IPS DF 19.7 (cell line): Measurements from ENCODE around the gene CDC42BPA.
"Not testable (repeated sequence)": the region's sequence is repeated elsewhere in the genome, so short reads cannot be mapped to it uniquely, and the experiment has no call there.

Source experiments
- DNase-seq: peaks from one replicate; pipeline ENCODE4 v3.0.0-alpha.2; 2013; ENCODE audit warnings: low read depth, low spot score

The CDC42BPA gene

GRCh38 chr1:227070638-227071285 lies 247.5 kb downstream of the CDC42BPA start:
- DNase-seq, result no peak

- no peak for DNase-seq
Measured at GRCh38 chr1:227069490-227069889, 248.8 kb downstream of the CDC42BPA start.

DNA sequence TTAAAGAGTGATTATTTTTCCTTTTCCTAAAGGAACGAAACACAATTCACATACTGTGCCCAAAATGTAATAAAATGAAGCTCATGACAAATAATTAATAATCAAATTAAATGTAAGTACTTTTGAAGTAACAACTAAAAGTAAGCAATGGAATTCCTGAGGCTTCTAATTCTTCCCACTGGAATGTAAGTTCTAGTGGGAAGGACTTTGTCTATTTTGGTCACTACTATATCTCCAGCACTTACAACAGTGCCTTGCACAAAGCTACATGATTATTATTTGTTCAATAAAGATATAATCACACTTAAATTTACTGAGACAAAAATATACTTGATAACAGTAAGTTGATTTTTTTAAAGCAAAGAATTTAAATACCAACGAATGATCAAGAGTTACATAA lies 249.4 kb downstream of the CDC42BPA start:
- DNase-seq, result no peak

- no peak for DNase-seq
Measured at GRCh38 chr1:227066999-227067398, 251.3 kb downstream of the CDC42BPA start.

DNA sequence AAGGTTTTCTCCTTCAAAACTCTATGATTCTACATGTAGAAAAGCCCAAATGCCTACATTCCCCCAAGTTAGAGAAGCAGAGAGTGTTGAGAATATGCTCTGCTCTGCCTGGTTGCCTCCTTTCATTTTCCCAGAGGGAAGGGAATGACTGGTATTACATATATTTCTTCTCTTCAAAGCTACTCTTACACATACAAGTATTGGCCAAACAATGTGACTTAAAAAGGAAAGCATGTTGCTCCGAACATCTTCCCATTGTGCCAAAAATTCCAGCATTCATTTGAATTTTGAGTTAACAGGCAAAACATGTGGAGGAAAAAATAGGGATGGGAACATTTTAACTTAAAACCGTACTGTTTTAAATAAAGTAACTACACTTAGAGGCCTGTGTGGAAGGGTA lies 253.0 kb downstream of the CDC42BPA start:
- no peak for DNase-seq

- no peak for DNase-seq
Measured at GRCh38 chr1:227062306-227062705, 256.0 kb downstream of the CDC42BPA start.

DNA sequence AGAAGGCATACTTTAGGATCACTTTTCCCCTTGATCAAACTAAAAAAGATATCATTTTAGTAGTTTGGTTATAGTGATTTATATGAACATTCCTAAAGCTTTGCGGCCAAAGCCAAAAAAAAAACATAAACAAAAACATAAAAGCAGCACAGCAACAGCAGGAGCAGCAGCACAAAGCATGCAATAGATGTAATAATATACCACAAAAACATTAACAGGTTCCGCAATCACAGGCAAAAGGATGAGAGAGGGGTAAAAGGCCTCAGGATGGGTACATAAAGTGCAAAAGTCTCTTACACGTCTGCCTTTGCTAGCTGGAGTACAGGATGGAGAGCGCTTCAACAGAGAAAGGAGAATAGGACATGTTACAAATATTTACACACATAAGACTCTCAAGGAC lies 259.2 kb downstream of the CDC42BPA start:
- no peak for DNase-seq

DNA sequence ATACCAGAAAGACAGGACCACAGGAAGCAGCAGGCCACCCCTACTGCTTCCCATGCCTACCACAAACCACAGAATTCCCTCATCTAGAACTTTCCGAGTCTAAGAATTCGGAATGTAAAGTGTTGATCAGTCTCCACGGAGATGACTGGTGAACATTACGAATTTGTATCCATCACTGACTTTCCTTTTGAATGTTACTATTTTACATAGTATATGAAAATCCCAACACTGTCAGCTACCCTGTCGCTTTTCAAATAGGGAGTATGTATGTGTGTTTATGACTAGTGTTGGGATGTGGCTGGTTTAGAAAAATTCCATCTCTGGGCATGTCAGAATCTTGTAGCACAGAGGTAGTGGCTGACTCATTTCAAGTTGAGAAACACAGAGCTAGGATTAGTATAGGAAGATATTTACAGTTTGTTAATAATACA lies 260.0 kb downstream of the CDC42BPA start:
- no peak for DNase-seq

DNA sequence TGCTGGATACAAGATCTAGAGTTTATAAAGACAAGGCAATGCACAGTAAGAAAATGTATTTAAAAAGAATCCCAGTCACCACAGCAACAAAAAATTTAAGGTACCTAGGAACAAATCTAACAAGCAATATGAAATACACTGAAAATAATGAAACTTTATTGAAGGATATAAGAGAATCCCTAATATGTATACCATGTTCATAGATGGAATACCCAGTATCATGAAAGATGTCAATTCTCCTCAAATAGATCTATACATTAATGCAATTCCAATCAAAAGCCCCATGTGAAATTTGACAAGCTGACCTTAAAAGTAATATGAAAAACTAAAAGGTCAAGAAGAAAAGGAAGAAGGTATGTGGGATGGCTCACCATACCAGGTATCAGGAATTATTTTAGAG lies 269.0 kb downstream of the CDC42BPA start:
- DNase-seq, result no peak

DNA sequence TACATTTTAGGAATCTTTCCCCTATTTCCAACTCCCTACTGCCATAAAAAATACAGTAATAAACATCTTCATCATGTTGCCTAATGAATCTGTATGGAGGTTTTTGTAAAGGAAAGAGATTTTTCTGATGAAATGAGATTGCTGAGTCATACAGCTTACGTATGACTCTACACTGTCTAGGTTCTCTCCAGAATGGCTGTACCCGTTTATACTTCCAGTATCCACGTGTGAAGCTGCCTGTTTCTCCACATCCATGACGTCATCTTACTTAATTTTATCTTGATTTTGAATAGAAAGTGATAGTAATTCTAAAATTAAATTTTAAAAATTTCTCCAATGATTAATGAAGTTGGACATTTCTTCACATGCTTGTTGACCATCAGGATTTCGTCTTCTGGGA lies 274.5 kb downstream of the CDC42BPA start:
- DNase-seq, result no peak

DNA sequence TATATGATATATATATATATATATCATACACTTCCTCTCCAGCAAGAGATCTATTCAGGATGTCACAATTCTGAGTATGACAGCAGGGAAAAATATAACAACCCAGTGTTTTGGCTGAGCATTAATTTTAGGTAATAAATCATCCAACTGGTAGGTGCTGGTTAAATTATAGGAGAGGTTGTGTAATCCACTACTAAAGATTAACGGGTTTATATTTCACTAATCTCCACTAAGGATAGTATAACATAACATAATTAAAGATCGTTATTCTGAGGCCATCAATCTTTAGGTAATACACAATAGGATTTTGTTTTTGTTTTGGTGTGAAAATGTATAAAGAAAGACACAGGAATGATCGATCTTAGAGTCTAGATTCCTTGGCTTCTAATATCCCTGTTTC lies 276.0 kb downstream of the CDC42BPA start:
- no peak for DNase-seq

- no peak for DNase-seq
Measured at GRCh38 chr1:227038401-227038800, 279.9 kb downstream of the CDC42BPA start.

DNA sequence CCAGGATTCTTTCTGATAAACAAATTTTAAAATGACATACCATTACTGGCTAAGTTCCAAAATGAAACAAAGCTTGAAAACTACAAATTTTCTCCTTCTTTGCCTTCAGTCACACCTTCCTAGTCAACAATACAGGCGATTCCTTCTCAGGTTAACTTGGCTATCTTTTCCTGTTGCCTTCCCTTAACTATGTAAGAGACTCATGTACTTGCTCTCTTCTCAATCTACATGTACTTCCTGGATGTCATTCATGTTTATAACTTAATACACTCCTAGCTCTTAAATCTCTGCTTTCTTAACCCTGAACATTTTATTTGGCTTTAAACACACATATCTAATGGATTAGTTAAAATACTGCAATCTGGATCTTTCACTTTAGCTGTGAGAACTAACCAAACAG lies 281.2 kb downstream of the CDC42BPA start:
- DNase-seq, result no peak

DNA sequence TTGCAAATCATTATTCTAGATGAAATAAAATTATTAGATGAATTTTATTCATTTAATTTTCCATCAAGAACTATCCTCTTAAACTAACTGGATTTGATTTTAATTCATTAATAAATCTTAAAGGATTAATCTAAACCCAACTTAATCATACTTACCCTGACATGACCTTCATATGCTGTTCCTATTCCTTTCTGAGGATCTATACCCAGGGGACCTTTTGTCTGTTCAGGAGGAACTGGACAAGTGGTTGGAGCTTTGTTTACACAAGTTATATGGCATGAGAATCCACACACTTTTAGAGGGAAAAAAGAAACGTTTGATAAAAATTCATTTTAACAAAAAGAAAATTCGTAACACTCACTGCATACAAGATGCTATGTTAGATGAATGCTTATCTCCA lies 283.0 kb downstream of the CDC42BPA start:
- no peak for DNase-seq

- no peak for DNase-seq
Measured at GRCh38 chr1:227033880-227034279, 284.4 kb downstream of the CDC42BPA start.

DNA sequence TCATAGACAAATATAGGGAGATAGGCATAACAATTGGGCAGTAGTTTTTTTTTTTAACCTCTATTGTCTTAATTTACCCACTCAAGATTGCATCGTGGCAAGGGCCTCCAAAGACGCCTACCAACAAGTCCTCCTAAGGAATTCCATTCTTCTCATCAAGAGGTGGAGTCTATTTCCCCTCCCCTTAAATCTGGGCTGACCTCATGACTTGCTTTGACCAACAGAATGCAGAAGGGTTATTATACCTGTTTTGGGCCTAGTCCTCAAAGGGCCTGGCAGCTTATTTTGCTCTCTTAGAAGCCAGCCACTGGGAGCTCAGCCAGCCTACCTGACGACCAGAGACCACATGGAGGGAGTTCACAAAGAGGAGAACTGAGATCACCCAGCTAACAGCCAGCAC lies 285.9 kb downstream of the CDC42BPA start:
- DNase-seq, result peak; percentile 33

DNA sequence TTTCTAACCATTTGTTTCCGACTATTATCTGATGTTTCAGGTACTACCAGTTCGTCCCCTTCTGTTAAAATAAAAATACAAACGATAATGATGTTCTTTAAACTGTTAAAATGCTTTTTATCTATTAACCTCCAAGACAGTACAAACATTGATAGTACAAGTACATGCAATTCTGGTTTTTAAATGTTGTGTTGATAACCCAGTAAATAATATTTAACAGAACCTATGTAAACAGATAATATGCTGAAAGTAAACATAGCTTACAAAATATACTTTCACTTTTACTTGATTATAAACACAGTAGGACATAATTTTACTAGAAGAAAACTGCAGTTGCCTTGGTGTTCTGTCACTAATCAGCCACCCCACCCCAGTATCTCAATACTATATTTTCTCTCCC lies 301.3 kb downstream of the CDC42BPA start:
- no peak for DNase-seq

GRCh38 chr1:227010645-227011044 lies 307.6 kb downstream of the CDC42BPA start:
- DNase-seq, result no peak

DNA sequence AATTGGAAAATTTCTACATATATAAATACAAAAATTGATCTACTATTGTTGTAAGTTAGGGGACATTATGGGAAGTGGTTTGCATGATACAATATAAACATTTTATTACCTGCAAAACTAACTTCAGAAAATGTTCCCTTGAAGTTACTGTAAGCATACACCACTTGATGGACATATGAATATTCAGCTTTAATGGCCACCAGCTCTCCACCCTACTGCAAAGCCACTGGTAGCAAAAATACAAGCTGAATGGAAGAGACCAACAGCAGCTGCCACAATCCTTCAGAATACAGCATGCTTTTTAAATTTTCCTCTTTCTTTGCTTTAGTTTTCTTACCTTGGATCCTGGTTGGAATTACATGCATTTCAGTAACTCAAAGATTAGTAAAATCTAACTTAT lies 308.4 kb downstream of the CDC42BPA start:
- no peak for DNase-seq

- DNase-seq, result no peak
Measured at GRCh38 chr1:227006226-227006796, 312.0 kb downstream of the CDC42BPA start.

DNA sequence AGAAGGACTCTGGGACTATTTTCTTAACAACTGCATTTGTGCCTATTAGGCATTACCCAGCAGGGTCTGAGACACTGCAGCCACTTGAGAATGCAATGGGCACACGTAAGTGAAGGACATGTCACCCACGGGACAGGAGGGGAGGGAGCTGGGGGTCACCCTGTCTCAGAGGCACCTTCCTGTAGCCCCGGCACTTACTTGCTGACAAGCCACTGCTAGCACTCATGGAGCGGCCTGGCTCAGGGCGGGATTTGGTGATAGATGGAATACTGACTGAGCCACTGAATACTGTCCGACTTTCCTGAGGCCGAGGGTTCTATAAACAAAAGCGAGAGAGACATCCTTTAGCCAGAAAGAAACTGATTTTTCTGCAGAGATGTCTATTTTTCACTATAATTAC lies 313.5 kb downstream of the CDC42BPA start:
- no peak for DNase-seq

- DNase-seq, result no peak
Measured at GRCh38 chr1:227003165-227003564, 315.1 kb downstream of the CDC42BPA start.

- no peak for DNase-seq
Measured at GRCh38 chr1:227002531-227003049, 315.7 kb downstream of the CDC42BPA start.

DNA sequence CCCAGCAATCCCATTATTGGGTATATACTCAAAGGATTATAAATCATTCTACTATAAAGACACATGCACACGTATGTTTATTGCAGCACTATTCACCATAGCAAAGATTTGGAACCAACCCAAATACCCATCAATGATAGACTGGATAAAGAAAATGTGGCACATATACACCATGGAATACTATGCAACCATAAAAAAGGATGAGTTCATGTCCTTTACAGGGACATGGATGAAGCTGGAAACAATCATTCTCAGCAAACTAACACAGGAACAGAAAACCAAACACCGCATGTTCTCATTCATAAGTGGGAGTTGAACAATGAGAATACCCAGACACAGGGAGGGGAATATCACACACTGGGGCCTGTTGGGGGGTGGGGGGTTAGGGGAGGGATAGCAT lies 318.7 kb downstream of the CDC42BPA start:
- not testable (repeated sequence) for DNase-seq
